ENCODE measurements around the gene OR6M1.

DNA sequence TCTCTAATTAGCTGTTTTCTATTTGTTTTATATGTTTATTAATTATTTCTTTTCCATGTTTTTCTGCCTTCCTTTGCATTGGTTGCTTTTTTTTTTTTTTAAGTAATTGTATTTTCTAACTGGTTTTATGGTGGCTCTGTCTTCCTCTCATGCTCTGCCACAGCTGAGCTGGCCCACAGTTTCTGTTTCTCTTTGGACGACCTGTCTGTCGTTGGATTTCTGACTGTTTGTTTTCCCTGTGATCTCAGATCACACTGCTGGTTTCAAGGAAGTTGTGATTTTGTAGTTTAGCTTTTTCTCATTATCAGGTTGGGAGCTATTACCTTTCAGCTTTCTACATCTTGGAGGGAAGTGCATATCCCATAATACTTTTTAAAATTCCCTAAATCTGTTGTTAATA lies 15.9 kb upstream of the OR6M1 start:
- TF ChIP-seq, protein P1, sequence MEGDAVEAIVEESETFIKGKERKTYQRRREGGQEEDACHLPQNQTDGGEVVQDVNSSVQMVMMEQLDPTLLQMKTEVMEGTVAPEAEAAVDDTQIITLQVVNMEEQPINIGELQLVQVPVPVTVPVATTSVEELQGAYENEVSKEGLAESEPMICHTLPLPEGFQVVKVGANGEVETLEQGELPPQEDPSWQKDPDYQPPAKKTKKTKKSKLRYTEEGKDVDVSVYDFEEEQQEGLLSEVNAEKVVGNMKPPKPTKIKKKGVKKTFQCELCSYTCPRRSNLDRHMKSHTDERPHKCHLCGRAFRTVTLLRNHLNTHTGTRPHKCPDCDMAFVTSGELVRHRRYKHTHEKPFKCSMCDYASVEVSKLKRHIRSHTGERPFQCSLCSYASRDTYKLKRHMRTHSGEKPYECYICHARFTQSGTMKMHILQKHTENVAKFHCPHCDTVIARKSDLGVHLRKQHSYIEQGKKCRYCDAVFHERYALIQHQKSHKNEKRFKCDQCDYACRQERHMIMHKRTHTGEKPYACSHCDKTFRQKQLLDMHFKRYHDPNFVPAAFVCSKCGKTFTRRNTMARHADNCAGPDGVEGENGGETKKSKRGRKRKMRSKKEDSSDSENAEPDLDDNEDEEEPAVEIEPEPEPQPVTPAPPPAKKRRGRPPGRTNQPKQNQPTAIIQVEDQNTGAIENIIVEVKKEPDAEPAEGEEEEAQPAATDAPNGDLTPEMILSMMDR (tag by site-specific recombination; IDR thresholded peaks at IDR 0.05): no peak
- TF ChIP-seq KLF16 (tag by site-specific recombination; IDR thresholded peaks at IDR 0.05): no peak
- TF ChIP-seq HOXA7 (CRISPR knock-in tag; IDR thresholded peaks at IDR 0.05; ENCODE audit: borderline replicate concordance): no peak
- no peak for TF ChIP-seq KLF10 (tag by site-specific recombination; IDR thresholded peaks at IDR 0.05)
- no peak for TF ChIP-seq MZF1 (tag by site-specific recombination; IDR thresholded peaks at IDR 0.05; ENCODE audit: borderline replicate concordance)
- TF ChIP-seq ZNF184 (tag by site-specific recombination; IDR thresholded peaks at IDR 0.05): no peak

All from HEK293 (cell line).